Activated CD4-positive, alpha-beta T cell treated with anti-CD3 and anti-CD28 coated beads, Interleukin-2, amount 50 U/mL, for 4 hours (primary cell): ENCODE data around the gene CDH4.

Experiments
- DNase-seq, 2 experiments: peaks; one replicate each; pipeline ENCODE4 v3.0.0-alpha.2; 2020

CDH4 gene

DNA sequence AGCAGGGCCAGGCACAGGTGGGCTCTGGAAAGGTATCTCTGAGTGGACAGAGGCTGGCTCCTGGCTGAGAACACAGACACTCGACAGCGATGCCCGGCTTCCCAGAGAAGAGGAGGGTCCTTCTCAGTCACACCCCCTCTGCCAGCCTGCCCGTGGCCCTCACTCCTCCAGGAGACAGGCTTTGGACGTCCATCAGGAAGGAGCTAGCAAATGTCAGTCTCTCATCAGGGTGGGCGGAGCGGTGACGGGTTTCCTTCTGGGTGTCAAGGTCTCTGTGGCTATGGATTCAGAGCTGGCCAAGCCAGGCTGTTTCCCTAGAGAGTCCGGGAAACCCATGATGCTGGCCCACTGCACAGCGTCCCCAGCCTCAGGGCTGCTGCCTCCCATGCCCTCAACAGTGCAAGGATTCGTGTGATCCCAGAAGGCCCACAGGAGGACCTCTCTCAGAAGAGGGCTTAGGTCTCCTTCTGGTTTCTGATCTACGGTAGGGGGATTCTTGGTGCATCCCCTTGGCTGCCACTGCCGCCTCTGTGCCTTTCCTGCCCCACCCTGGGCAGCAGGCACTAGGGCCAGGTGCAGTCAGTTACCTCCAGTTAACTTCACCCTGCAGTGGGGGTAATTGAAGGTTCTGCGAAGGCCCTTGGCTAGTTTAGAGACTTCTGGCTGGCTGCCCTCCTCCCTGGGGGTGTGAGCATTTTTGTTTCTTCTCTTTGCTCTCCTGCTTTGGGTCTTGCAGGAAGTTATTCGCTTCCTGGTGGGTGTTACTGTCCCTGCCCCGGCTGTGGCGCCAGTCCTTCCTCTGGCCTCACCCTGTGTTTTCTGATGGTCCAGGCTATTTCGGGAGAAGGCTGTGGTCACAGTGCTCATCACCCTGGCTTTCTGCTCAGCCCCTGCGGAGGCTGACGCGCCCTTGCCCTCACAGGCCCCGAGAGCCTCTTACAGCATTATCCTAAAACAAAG is 80.2 kb downstream of the CDH4 start:
- no peak for DNase-seq

GRCh38 chr20:61333484-61334108 is 81.5 kb downstream of the CDH4 start:
- DNase-seq, result no peak

GRCh38 chr20:61340157-61340556 is 88.1 kb downstream of the CDH4 start:
- DNase-seq, result no peak

GRCh38 chr20:61341605-61342004 is 89.5 kb downstream of the CDH4 start:
- no peak for DNase-seq

DNA sequence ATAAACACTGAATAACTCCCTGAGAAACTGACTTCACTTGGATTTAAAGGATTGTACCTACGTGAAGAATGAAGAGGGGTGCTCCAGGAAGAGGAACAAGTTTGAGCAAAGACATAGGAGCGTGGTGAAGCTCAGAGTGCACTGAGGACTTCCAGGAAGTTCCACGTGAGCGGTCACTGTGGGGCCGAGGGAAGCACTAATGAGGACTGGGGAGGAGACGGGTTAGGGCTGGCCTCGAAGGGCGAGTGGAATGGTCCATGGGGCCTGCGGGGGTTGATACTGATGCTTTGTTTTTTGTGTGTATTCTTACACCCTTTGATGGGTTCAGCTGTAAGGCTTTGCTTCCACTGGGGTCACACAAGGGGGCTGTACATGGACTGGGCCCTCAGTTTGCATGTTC is 91.9 kb downstream of the CDH4 start:
- DNase-seq, result no peak

GRCh38 chr20:61345656-61346055 is 93.6 kb downstream of the CDH4 start:
- DNase-seq, result no peak

GRCh38 chr20:61346996-61347395 is 94.9 kb downstream of the CDH4 start:
- DNase-seq, result no peak

- DNase-seq, result no peak
These were observed 95.4 kb downstream of the CDH4 start for GRCh38 chr20:61347443-61347842.

DNA sequence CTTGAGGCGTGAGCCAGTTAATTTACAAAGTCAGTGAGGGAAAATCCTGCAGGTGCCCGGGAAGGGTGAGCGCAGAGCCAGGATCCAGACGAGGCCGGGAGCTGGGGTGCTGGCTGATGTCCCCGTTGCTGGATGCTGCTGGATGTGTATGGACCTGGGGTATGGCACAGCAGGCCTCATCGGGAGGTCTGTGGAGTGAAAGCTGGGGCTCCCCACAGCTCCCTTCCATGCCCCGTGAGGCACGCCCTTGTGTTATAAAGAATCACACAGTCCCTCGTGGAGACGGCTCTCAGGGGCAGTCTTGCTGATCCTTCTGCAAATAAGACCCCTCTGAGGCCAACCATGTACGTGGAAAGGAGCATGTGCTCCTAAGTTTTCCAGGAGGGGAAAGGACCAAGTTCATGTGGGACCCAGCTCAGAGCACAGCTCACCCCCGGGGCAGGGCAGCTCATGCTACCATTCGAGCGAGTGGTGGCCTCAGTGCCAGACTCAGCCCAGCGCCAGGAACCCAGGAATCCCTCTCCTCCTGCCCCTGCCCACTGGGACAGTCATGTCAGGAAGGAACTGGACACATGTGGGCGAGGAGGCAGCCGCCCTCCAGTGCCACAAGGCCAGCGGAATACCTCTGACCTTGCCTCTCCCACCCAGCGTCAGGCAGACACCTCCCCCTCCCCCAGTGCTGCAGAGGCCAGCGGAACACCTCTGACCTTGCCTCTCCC is 97.5 kb downstream of the CDH4 start:
- no peak for DNase-seq

GRCh38 chr20:61350500-61351250 is 98.6 kb downstream of the CDH4 start:
- no peak for DNase-seq

GRCh38 chr20:61352346-61353260 is 100.5 kb downstream of the CDH4 start:
- no peak for DNase-seq

GRCh38 chr20:61353261-61354000 is 101.4 kb downstream of the CDH4 start:
- DNase-seq, result no peak

DNA sequence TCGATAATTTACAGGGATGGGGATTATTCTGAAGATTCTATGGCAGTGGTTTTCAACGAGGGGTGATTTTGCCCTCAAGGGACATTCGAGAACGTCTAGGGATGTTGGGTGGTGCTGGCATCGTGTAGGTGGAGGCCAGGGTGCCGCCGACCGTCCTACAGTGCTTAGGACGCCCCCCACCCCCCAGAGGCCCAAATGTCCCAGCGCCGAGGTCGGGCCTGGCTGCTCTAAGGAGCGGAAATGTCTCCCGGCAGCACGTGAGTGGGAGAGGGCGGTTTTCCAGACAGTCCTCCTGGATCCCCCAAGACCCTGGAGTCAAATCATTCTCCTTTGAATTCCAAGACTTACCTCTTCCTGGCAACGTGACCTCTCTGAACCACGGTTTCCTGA is 101.9 kb downstream of the CDH4 start:
- DNase-seq, result no peak

DNA sequence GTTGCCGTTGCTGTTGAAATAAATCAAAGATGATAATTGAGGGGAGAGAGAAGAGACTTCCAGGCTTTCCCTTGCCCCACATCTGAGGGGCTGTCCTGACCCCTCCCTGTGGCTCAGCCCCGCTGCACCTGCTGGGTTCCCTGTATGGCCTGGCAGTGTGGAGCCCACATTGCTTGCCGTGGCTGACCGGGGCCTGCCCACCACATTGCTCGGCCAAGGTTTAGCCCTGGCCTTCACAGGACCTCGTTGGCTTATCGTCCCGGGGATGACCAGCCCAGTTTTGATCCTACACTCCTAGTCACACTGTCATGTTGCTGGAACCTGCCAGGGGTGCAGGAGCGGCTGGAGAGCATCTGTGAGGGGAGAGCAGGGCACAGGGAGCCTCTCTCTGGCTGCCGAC is 102.4 kb downstream of the CDH4 start:
- DNase-seq, result no peak

- DNase-seq, result no peak
These were observed 102.9 kb downstream of the CDH4 start for GRCh38 chr20:61354901-61355495.

GRCh38 chr20:61355585-61355984 is 103.5 kb downstream of the CDH4 start:
- no peak for DNase-seq

- no peak for DNase-seq
These were observed 104.1 kb downstream of the CDH4 start for GRCh38 chr20:61356196-61356595.

- no peak for DNase-seq
These were observed 105.1 kb downstream of the CDH4 start for GRCh38 chr20:61357119-61357518.

GRCh38 chr20:61359254-61359653 is 107.2 kb downstream of the CDH4 start:
- no peak for DNase-seq

DNA sequence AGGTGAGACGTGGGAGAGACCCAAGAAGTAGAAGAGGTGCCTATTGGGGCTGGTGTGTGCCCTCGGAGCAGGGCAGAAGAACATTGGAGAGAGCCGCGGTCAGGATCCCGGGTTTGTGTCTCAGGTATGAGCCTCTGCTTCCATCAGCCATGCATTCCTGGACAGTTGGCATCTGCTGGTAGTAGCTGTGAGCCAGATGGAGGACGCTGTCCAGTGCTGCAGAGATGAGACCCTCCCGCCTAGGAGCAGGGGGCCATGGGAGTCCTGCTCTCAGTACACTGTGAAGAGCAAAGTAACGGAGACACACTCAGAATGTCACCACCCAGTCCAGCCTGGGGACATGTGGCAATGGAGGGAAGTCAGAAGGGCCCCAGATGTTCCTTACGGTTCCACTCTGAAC is 108.2 kb downstream of the CDH4 start:
- DNase-seq, result no peak

DNA sequence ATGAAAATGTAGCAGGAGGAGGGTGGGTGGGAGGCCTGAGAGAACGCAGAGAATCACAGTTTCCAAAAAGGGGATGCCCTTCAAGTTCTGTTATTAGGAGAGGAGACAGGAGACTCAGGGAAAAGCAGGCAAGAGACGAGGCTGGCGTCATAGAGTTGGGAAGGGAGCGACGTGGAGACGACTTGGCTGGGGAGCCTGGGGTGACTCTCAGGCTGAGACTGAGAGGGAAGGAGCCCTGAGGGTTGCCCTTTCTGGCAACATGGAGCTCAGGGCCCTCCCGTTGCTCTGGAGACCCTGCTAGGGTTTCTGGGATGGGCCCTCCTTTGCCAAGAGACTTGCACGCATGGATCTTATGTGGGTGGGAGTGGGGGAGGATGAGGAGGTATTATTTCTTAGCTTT is 108.9 kb downstream of the CDH4 start:
- DNase-seq, result no peak
